ENCODE data around the gene DYDC2.

DYDC2 gene

DNA sequence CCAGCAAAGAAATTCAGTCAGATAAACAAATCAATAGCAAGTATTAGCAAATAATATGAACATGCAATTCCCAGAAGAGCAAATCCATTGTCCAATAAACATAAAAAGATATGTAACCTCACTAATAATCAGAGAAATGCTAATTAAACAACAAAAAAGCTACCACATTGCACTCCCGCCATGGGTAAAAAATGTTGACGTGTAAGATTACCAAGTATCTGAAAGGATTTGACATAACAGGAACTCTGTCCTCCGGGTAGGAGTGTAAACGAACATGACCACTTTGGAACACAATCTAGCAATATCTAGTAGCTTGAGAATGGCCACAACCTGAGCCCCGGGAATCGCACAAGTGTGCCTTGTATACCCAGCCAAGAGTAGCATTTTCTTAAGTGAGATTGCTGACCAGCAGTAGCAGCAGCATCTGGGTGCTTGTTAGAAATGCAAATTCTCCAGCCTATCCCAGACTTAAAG lies 31.7 kb upstream of the DYDC2 start:
- Histone ChIP-seq H3K4me1 (ENCODE audit: insufficient read depth, low read length, poor library complexity, severe bottlenecking) (peaks cover 16% of the 10 kb centered on the region), H3K4me3 (ENCODE audit: low read length, poor library complexity, severe bottlenecking) (no peak overlapping the region), H3K79me2 (ENCODE audit: insufficient read depth, low read length) (no peaks in the 10 kb centered on the region), H3K36me3 (ENCODE audit: insufficient read depth, low read length) (no peaks in the 10 kb centered on the region), H3K9me3 (ENCODE audit: insufficient read depth, low read depth, low read length) (no peaks in the 10 kb centered on the region), H3K9me2 (replicated peaks; ENCODE audit: low read depth, low read length) (no peaks in the 10 kb centered on the region), H3F3A (ENCODE audit: low read depth) (no peaks in the 10 kb centered on the region), H4K20me1 (ENCODE audit: insufficient read depth, low read length, poor library complexity, severe bottlenecking) (no peaks in the 10 kb centered on the region), H3K4me2 (ENCODE audit: low read depth, low read length, poor library complexity, severe bottlenecking) (no peak overlapping the region), H3K9ac (ENCODE audit: low read depth, low read length, poor library complexity, severe bottlenecking) (no peak overlapping the region), H3K27me3 (ENCODE audit: insufficient read depth, low read length, poor library complexity, severe bottlenecking) (no peaks in the 10 kb centered on the region), H2AFZ (ENCODE audit: low read length) (no peak overlapping the region)
- no peak for TF ChIP-seq EZH2phosphoT487 (IDR thresholded peaks at IDR 0.05; ENCODE audit: borderline replicate concordance)
- TF ChIP-seq, protein P1, sequence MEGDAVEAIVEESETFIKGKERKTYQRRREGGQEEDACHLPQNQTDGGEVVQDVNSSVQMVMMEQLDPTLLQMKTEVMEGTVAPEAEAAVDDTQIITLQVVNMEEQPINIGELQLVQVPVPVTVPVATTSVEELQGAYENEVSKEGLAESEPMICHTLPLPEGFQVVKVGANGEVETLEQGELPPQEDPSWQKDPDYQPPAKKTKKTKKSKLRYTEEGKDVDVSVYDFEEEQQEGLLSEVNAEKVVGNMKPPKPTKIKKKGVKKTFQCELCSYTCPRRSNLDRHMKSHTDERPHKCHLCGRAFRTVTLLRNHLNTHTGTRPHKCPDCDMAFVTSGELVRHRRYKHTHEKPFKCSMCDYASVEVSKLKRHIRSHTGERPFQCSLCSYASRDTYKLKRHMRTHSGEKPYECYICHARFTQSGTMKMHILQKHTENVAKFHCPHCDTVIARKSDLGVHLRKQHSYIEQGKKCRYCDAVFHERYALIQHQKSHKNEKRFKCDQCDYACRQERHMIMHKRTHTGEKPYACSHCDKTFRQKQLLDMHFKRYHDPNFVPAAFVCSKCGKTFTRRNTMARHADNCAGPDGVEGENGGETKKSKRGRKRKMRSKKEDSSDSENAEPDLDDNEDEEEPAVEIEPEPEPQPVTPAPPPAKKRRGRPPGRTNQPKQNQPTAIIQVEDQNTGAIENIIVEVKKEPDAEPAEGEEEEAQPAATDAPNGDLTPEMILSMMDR (conservative IDR thresholded peaks at IDR 0.05; ENCODE audit: low read length), result no peak

DNA sequence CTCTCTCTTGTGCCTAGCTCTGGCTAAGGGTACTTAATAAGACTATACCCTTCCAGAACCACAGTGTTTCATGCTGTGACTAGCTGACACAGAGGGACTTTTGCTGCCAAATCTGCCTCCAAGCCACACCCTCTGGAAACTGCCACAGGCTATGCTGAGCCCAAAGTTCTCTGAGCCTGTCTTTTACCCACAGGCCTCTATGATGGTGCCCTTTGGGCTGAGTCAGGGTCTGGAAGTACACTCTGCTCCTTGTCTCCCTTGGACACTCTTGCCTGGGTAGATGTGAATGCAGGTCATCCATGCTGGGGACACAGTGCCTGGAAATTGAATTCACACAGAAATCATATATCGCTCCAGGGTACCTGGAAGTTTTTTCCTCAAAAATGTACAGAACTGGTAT lies 22.6 kb upstream of the DYDC2 start:
- no peaks in the 10 kb centered on the region for H4K20me1 ChIP-seq (ENCODE audit: insufficient read depth, low read length, poor library complexity, severe bottlenecking)
- no peak overlapping the region for H2AFZ ChIP-seq (ENCODE audit: low read length)
- no peak overlapping the region for H3K9ac ChIP-seq (ENCODE audit: low read depth, low read length, poor library complexity, severe bottlenecking)
- H3K79me2 ChIP-seq (ENCODE audit: insufficient read depth, low read length), result no peaks in the 10 kb centered on the region
- H3K9me2 ChIP-seq (replicated peaks; ENCODE audit: low read depth, low read length), result no peaks in the 10 kb centered on the region
- no peak overlapping the region for H3K4me3 ChIP-seq (ENCODE audit: low read length, poor library complexity, severe bottlenecking)
- no peaks in the 10 kb centered on the region for H3F3A ChIP-seq (ENCODE audit: low read depth)
- no peak for TF ChIP-seq EZH2phosphoT487 (IDR thresholded peaks at IDR 0.05; ENCODE audit: borderline replicate concordance)
- TF ChIP-seq, protein P1 (conservative IDR thresholded peaks at IDR 0.05; ENCODE audit: low read length), result no peak
- H3K9me3 ChIP-seq (ENCODE audit: insufficient read depth, low read depth, low read length), result no peaks in the 10 kb centered on the region
- no peaks in the 10 kb centered on the region for H3K4me1 ChIP-seq (ENCODE audit: insufficient read depth, low read length, poor library complexity, severe bottlenecking)
- H3K36me3 ChIP-seq (ENCODE audit: insufficient read depth, low read length), result no peaks in the 10 kb centered on the region
- H3K27me3 ChIP-seq (ENCODE audit: insufficient read depth, low read length, poor library complexity, severe bottlenecking), result no peaks in the 10 kb centered on the region
- no peak overlapping the region for H3K4me2 ChIP-seq (ENCODE audit: low read depth, low read length, poor library complexity, severe bottlenecking)

DNA sequence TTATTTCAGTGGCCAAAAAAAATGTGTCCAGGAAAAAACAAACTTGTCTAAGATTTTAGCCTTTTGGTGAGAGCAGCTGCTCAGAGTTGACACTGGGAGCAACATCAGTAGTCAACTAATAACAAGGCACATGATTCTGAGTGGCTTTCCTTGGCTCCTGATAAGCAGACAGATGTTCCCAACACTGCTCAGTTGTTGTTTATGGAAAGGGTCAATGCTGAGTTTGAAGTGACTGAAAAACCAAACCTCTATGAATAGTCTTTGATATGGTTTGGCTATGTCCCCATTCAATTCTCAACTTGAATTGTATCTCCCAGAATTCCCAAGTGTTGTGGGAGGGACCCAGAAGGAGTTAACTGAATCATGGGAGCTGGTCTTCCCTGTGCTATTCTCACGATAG lies 12.3 kb upstream of the DYDC2 start:
- TF ChIP-seq, protein P1 (conservative IDR thresholded peaks at IDR 0.05; ENCODE audit: low read length), result no peak
- TF ChIP-seq EZH2phosphoT487 (IDR thresholded peaks at IDR 0.05; ENCODE audit: borderline replicate concordance), result no peak
- Histone ChIP-seq H3K36me3 (ENCODE audit: insufficient read depth, low read length) (no peaks in the 10 kb centered on the region), H3K9ac (ENCODE audit: low read depth, low read length, poor library complexity, severe bottlenecking) (no peak overlapping the region), H3K79me2 (ENCODE audit: insufficient read depth, low read length) (no peaks in the 10 kb centered on the region), H3K9me2 (replicated peaks; ENCODE audit: low read depth, low read length) (no peaks in the 10 kb centered on the region), H3K4me2 (ENCODE audit: low read depth, low read length, poor library complexity, severe bottlenecking) (no peak overlapping the region), H3K4me1 (ENCODE audit: insufficient read depth, low read length, poor library complexity, severe bottlenecking) (no peaks in the 10 kb centered on the region), H3F3A (ENCODE audit: low read depth) (no peaks in the 10 kb centered on the region), H3K27me3 (ENCODE audit: insufficient read depth, low read length, poor library complexity, severe bottlenecking) (no peaks in the 10 kb centered on the region), H4K20me1 (ENCODE audit: insufficient read depth, low read length, poor library complexity, severe bottlenecking) (no peaks in the 10 kb centered on the region), H3K4me3 (ENCODE audit: low read length, poor library complexity, severe bottlenecking) (no peak overlapping the region), H3K9me3 (ENCODE audit: insufficient read depth, low read depth, low read length) (no peaks in the 10 kb centered on the region), H2AFZ (ENCODE audit: low read length) (no peak overlapping the region)

Measured in Loucy (cell line).